ENCODE measurements around the gene CHST7. TPM values are rescaled to one million over a fixed set of nuclear protein-coding genes. Genes with fewer than 3 reads are reported as not detected.

Gene CHST7
- total RNA-seq, 2 experiments from 2014 or later, result 4.0 to 4.6 TPM

DNA sequence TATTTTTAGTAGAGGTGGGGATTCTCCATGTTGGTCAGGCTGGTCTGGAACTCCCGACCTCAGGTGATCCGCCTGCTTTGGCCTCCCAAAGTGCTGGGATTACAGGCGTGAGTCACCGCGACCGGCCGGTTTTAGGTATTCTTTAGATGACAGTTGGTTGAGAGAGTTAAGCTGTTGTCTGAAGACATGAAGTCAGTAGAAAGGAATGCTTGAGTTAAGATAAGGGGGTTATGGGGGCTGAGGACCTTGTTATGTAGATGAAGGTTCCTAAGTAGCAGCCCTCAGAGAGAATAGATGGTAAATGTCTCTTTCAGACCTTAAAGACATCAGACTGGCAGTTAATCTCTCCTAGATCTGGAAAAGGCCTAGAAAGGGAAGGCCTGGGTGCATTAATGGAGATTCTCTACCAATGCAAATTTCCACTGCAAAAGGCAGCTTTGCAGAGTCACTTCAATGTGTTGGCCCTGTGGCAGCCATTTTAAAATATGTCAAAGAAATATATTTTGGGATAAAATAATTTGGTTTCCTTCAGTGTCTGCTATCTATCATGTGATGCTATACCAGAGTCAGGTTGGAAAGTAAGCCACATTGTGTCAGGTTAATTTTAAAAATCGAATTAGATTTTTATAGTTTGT is 22.0 kb upstream of the CHST7 start:
- H3K9me3 Mint-ChIP-seq, result no peaks in the 10 kb centered on the region
- no peaks in the 10 kb centered on the region for H3K27me3 ChIP-seq (ENCODE audit: control insufficient read depth in 1 of 2, insufficient read depth in 2 of 2, low read length in 2 of 2)
- ATAC-seq (ENCODE audit: poor library complexity) (no peak), DNase-seq (no peak)
- peaks cover 10% of the 10 kb centered on the region for H3K4me1 Mint-ChIP-seq (ENCODE audit: low read depth)
- H3K4me3 ChIP-seq (ENCODE audit: low read length), result no peak overlapping the region
- peaks cover 9% of the 10 kb centered on the region for H3K36me3 Mint-ChIP-seq (ENCODE audit: low read depth)
- peaks cover 10% of the 10 kb centered on the region for H3K4me1 ChIP-seq (ENCODE audit: insufficient read depth, low read length)
- TF ChIP-seq, protein P1, sequence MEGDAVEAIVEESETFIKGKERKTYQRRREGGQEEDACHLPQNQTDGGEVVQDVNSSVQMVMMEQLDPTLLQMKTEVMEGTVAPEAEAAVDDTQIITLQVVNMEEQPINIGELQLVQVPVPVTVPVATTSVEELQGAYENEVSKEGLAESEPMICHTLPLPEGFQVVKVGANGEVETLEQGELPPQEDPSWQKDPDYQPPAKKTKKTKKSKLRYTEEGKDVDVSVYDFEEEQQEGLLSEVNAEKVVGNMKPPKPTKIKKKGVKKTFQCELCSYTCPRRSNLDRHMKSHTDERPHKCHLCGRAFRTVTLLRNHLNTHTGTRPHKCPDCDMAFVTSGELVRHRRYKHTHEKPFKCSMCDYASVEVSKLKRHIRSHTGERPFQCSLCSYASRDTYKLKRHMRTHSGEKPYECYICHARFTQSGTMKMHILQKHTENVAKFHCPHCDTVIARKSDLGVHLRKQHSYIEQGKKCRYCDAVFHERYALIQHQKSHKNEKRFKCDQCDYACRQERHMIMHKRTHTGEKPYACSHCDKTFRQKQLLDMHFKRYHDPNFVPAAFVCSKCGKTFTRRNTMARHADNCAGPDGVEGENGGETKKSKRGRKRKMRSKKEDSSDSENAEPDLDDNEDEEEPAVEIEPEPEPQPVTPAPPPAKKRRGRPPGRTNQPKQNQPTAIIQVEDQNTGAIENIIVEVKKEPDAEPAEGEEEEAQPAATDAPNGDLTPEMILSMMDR (IDR thresholded peaks at IDR 0.05), result no peak
- ChIA-PET CTCF (no interaction called here), POLR2A (no interaction called here)
- no peaks in the 10 kb centered on the region for H3K9me3 ChIP-seq (ENCODE audit: control insufficient read depth in 1 of 2, insufficient read depth in 1 of 2, low read length in 2 of 2)
- intact Hi-C loops (cut with DNase I, micrococcal nuclease), result loop anchor here in 1 of 2 experiments (10.0 kb wide), 1 partner anchor 243 kb away; no protein-coding TSS in a partner anchor
- peaks cover 3% of the 10 kb centered on the region for H3K36me3 ChIP-seq (ENCODE audit: insufficient read depth, low read length)
- no peak overlapping the region for H3K27ac ChIP-seq (ENCODE audit: low read depth in 1 of 2, low read length in 2 of 2)
- H3K4me3 Mint-ChIP-seq, result no peak overlapping the region
- H3K27me3 Mint-ChIP-seq, result no peaks in the 10 kb centered on the region
- no peak overlapping the region for H3K27ac Mint-ChIP-seq

DNA sequence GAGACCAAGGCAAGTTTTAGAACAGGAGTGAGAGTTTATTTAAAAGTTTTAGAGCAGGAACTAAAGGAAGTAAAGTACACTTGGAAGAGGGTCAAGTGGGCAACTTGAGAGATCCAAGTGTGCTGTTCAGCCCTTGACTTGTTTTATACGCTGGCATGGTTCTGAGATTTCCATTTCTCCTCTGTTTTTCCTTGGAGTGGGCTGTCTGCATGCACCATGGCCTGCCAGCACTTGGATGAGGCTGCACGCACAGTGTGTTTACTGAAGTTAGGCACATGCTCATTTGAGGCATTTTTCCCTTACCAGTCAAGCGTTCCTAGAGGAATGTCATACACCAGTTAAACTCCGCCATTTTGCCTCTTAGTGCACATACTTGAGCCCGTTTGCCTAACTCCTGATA is 19.6 kb upstream of the CHST7 start:
- CTCF ChIA-PET, result no interaction called here
- intact Hi-C loops (cut with DNase I, micrococcal nuclease), result loop anchor here in 1 of 2 experiments (10.0 kb wide), 1 partner anchor 241 kb away; no protein-coding TSS in a partner anchor

DNA sequence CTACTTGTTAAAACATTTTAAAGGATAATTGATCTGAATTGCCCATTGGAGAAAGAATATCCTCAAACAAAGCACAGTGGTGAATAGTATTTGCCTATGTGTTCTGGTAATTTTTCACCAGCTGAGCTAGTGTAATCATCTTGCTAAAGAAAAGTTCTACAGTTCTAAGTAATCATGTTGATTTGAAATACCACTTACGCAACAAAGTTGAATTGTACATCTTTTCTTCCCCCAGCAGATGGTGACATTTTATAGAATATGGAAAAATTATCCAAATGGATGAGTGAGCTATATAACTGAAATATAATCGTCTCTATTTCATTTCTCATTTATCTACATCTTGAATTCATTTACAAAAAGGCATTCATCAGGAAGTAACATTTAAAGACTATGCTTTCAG is 18.6 kb upstream of the CHST7 start:
- H3K9me3 ChIP-seq (ENCODE audit: control insufficient read depth in 1 of 2, insufficient read depth in 1 of 2, low read length in 2 of 2), result no peaks in the 10 kb centered on the region
- H3K4me1 Mint-ChIP-seq (ENCODE audit: low read depth), result peaks cover 4% of the 10 kb centered on the region
- intact Hi-C loops (cut with DNase I, micrococcal nuclease), result loop anchor here (1.0 to 10.0 kb wide), 3 partner anchors 87 to 240 kb away; no protein-coding TSS in a partner anchor
- no peaks in the 10 kb centered on the region for H3K4me1 ChIP-seq (ENCODE audit: insufficient read depth, low read length)
- no peaks in the 10 kb centered on the region for H3K27me3 Mint-ChIP-seq
- TF ChIP-seq, protein P1 (IDR thresholded peaks at IDR 0.05), result peak; percentile 32
- ChIA-PET CTCF (interaction anchor here (0.7 to 2.0 kb wide), 2 partner anchors 87 to 753 kb away, joined by 3 to 8 read pairs; no protein-coding TSS in a partner anchor), POLR2A (no interaction called here)
- no peaks in the 10 kb centered on the region for H3K27me3 ChIP-seq (ENCODE audit: control insufficient read depth in 1 of 2, insufficient read depth in 2 of 2, low read length in 2 of 2)
- no peaks in the 10 kb centered on the region for H3K9me3 Mint-ChIP-seq
- ATAC-seq (ENCODE audit: poor library complexity) (no peak), DNase-seq (peak in 2 of 14 experiments; percentile 23 to 35)
- no peak overlapping the region for H3K4me3 ChIP-seq (ENCODE audit: low read length)
- no peak overlapping the region for H3K27ac Mint-ChIP-seq
- no peaks in the 10 kb centered on the region for H3K36me3 ChIP-seq (ENCODE audit: insufficient read depth, low read length)
- no peaks in the 10 kb centered on the region for H3K36me3 Mint-ChIP-seq (ENCODE audit: low read depth)
- H3K27ac ChIP-seq (ENCODE audit: low read depth in 1 of 2, low read length in 2 of 2), result no peak overlapping the region
- no peak overlapping the region for H3K4me3 Mint-ChIP-seq

More for the DNA sequence above, 19.6 kb upstream of the CHST7 start:
- Histone ChIP-seq H3K27me3 (ENCODE audit: control insufficient read depth in 1 of 2, insufficient read depth in 2 of 2, low read length in 2 of 2) (no peaks in the 10 kb centered on the region), H3K4me1 (ENCODE audit: insufficient read depth, low read length) (no peaks in the 10 kb centered on the region), H3K36me3 (ENCODE audit: insufficient read depth, low read length) (no peaks in the 10 kb centered on the region), H3K27ac (ENCODE audit: low read depth in 1 of 2, low read length in 2 of 2) (no peak overlapping the region), H3K4me3 (ENCODE audit: low read length) (no peak overlapping the region), H3K9me3 (ENCODE audit: control insufficient read depth in 1 of 2, insufficient read depth in 1 of 2, low read length in 2 of 2) (no peaks in the 10 kb centered on the region)
- DNase-seq, result no peak
- Mint-ChIP-seq H3K27me3 (no peaks in the 10 kb centered on the region), H3K36me3 (ENCODE audit: low read depth) (peaks cover 3% of the 10 kb centered on the region), H3K4me3 (no peak overlapping the region), H3K9me3 (no peaks in the 10 kb centered on the region), H3K27ac (no peak overlapping the region), H3K4me1 (ENCODE audit: low read depth) (peaks cover 5% of the 10 kb centered on the region)
- ATAC-seq (ENCODE audit: poor library complexity), result no peak
- TF ChIP-seq, protein P1 (IDR thresholded peaks at IDR 0.05), result no peak
- POLR2A ChIA-PET, result no interaction called here

Measured in CD4-positive, alpha-beta T cell (primary cell).